ENCODE data around the gene PIAS1. TPM values are rescaled to one million over a fixed set of nuclear protein-coding genes. Genes with fewer than 3 reads are reported as not detected.

PIAS1 gene
- total RNA-seq, 1 experiment from 2014 or later = 25.9 TPM

- no peaks in the 10 kb centered on the region for H3K79me2 ChIP-seq (ENCODE audit: insufficient read depth, low read length)
- RAD21 ChIA-PET (ENCODE audit: low non-redundant PET in 1 of 2, low total read pairs in 2 of 2, uncharacterized antibody in 2 of 2, unreplicated experiment in 2 of 2) = no interaction called here
Observed at GRCh38 chr15:68018797-68019444, 35.2 kb upstream of the PIAS1 start.

More at GRCh38 chr15:68018797-68019444, 35.2 kb upstream of the PIAS1 start:
- H3K9ac ChIP-seq (ENCODE audit: low read length) = no peak overlapping the region
- no peak overlapping the region for H3K27ac ChIP-seq (ENCODE audit: low read depth, low read length)
- no peaks in the 10 kb centered on the region; the same call in 1 of the 2 replicates for H3K27me3 ChIP-seq (ENCODE audit: insufficient read depth, low read length)
- no peaks in the 10 kb centered on the region for H3K4me1 ChIP-seq (ENCODE audit: control insufficient read depth in 1 of 2, insufficient read depth in 2 of 2, low read length in 2 of 2)
- H3K4me2 ChIP-seq (ENCODE audit: low read length) = no peak overlapping the region
- H2AFZ ChIP-seq (ENCODE audit: low read depth, low read length, poor library complexity, severe bottlenecking) = no peak overlapping the region
- POLR2A ChIA-PET = no interaction called here
- no peaks in the 10 kb centered on the region for H3K9me2 ChIP-seq (ENCODE audit: insufficient read depth)
- no peak overlapping the region for H3K4me3 ChIP-seq (replicated peaks in 1 of 2; ENCODE audit: low read depth in 1 of 2, low read length in 2 of 2)
- ATAC-seq (no peak), DNase-seq (ENCODE audit: low read depth, low spot score) (no peak)
- intact Hi-C loops (cut with micrococcal nuclease) = no loop called here
- CTCF ChIA-PET = no interaction called here
- no peaks in the 10 kb centered on the region for H3K9me3 ChIP-seq (ENCODE audit: control insufficient read depth in 1 of 2, insufficient read depth in 1 of 2, low read depth in 1 of 2, low read length in 2 of 2)
- TF ChIP-seq POLR2A (IDR thresholded peaks at IDR 0.05; ENCODE audit: borderline replicate concordance, extremely low read depth, insufficient read depth, insufficient read length) = no peak
- no peak for TF ChIP-seq SRF (IDR thresholded peaks at IDR 0.05; ENCODE audit: low read depth)
- no peak for TF ChIP-seq CBX3 (IDR thresholded peaks at IDR 0.05; ENCODE audit: low read depth)
- no peak for TF ChIP-seq EGR1 (IDR thresholded peaks at IDR 0.05; ENCODE audit: low read depth)
- no peak for TF ChIP-seq YY1 (IDR thresholded peaks at IDR 0.05; ENCODE audit: extremely low read depth, insufficient replicate concordance, low read depth, low read length)
- no peak for TF ChIP-seq REST (IDR thresholded peaks at IDR 0.05; ENCODE audit: low read depth)
- TF ChIP-seq ELF1 (IDR thresholded peaks at IDR 0.05; ENCODE audit: borderline replicate concordance, low read depth) = no peak
- no peak for TF ChIP-seq CEBPB (IDR thresholded peaks at IDR 0.05; ENCODE audit: low read depth)
- no peak for TF ChIP-seq FOSL1 (IDR thresholded peaks at IDR 0.05; ENCODE audit: low read depth)
- no peak for TF ChIP-seq EZH2 (IDR thresholded peaks at IDR 0.05)
- no peak for TF ChIP-seq SP1 (IDR thresholded peaks at IDR 0.05; ENCODE audit: low read depth)
- no peak for TF ChIP-seq ZBTB33 (IDR thresholded peaks at IDR 0.05; ENCODE audit: extremely low read depth, insufficient replicate concordance, low read length)
- no peak for TF ChIP-seq MAX (IDR thresholded peaks at IDR 0.05)
- TF ChIP-seq TCF7L2 (IDR thresholded peaks at IDR 0.05; ENCODE audit: borderline replicate concordance, extremely low read depth, insufficient read depth, insufficient read length) = no peak
- TF ChIP-seq EZH2phosphoT487 (IDR thresholded peaks at IDR 0.05; ENCODE audit: borderline replicate concordance) = no peak
- no peak for TF ChIP-seq JUND (IDR thresholded peaks at IDR 0.05)
- no peak for TF ChIP-seq ZFX (IDR thresholded peaks at IDR 0.05)
- TF ChIP-seq ATF3 (IDR thresholded peaks at IDR 0.05) = no peak
- no peak for TF ChIP-seq CTCF (IDR thresholded peaks at IDR 0.05 in 2 of 3, conservative IDR thresholded peaks at IDR 0.05 in 1 of 3; ENCODE audit: borderline replicate concordance in 1 of 3, insufficient read depth in 1 of 3, low read depth in 2 of 3, low read length in 2 of 3)
- no peak for TF ChIP-seq SIN3A (IDR thresholded peaks at IDR 0.05; ENCODE audit: low read depth)
- BruUV-seq (replicated peaks) = no TSS peak
- H4K20me1 ChIP-seq (ENCODE audit: insufficient read depth) = no peaks in the 10 kb centered on the region
- H3K36me3 ChIP-seq (ENCODE audit: control insufficient read depth in 1 of 2, insufficient read depth in 2 of 2, low read length in 2 of 2) = no peaks in the 10 kb centered on the region

Data from HCT116 (cell line).